Gastrocnemius medialis (tissue), 4 donors: ENCODE measurements around the gene MYH13.

Source experiments
- POLR2A ChIP-seq, 2 donors: fragments of 450-650 bp; IDR thresholded peaks; one replicate each; pipeline ENCODE4 v1.6.1; 2017; ENCODE audit warnings: antibody characterized with exemption in 2 of 2, mild to moderate bottlenecking in 2 of 2, moderate library complexity in 2 of 2
- TF ChIP-seq, protein P1 (sequence below), 5 experiments: fragments of 450-650 bp in 3 of 5; fragments of 200-600 bp in 2 of 5; sonication (generic) in 2 of 5; IDR thresholded peaks in 4 of 5; conservative IDR thresholded peaks in 1 of 5; 1 replicate in 4 of 5; 2 replicates in 1 of 5; pipeline ENCODE4 v1.5.1; 2016 to 2019; ENCODE audit warnings: antibody characterized with exemption in 5 of 5, mild to moderate bottlenecking in 3 of 5, moderate library complexity in 3 of 5

DNA sequence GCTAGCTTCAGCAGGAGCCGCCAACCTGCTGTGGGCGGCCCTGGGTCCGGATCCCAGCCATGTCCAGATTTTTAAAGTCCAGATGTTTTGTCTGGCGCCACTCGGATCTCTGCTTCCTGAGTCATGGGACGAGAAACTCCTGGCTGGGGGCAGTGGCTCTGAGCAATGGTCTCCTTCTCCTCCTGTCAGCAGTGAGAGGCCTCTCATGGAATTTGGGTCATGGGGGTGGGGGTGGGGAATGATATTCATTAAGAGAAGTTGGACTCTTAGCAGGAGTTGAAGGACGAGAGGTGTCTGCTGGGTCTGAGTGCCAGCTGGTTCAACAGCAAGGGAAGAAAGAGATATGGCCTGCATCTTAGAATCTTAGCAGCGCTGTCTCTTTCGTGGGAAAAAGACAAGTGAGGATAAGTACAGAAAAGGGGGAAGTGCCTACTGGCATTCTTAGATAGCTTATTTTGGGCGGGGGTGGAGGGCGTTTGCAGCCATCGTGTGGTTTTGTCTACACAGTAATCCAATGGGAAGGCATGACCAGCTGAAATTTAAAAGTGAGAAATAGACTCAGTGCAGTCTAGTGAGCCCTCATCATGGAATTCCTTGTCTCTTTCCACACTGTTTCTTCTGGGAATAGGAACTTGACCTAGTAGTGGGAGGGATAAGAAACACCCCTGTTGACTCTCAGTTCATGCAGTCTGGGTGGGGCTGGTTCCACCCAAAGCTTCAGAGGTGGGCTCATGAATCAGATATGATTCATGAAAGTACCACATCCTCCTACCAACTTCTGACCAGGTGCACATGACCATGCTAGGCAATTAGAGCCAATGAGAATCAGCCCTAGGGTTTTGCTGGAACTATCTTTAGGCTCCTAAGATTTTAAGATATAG, 80.5 kb downstream of the MYH13 start:
- TF ChIP-seq, protein P1, sequence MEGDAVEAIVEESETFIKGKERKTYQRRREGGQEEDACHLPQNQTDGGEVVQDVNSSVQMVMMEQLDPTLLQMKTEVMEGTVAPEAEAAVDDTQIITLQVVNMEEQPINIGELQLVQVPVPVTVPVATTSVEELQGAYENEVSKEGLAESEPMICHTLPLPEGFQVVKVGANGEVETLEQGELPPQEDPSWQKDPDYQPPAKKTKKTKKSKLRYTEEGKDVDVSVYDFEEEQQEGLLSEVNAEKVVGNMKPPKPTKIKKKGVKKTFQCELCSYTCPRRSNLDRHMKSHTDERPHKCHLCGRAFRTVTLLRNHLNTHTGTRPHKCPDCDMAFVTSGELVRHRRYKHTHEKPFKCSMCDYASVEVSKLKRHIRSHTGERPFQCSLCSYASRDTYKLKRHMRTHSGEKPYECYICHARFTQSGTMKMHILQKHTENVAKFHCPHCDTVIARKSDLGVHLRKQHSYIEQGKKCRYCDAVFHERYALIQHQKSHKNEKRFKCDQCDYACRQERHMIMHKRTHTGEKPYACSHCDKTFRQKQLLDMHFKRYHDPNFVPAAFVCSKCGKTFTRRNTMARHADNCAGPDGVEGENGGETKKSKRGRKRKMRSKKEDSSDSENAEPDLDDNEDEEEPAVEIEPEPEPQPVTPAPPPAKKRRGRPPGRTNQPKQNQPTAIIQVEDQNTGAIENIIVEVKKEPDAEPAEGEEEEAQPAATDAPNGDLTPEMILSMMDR (IDR thresholded peaks at IDR 0.05 in 4 of 5, conservative IDR thresholded peaks at IDR 0.05 in 1 of 5): no peak
- no peak for TF ChIP-seq POLR2A (IDR thresholded peaks at IDR 0.05)
